RKO (cell line): ENCODE data around the gene GPR101.
"Not testable (repeated sequence)": the region's sequence is repeated elsewhere in the genome, so short reads cannot be mapped to it uniquely, and the experiment has no call there.

Experiments
- DNase-seq: peaks from one replicate; pipeline ENCODE4 v3.0.0-alpha.2; 2016; ENCODE audit warnings: low spot score

GPR101 gene

DNA sequence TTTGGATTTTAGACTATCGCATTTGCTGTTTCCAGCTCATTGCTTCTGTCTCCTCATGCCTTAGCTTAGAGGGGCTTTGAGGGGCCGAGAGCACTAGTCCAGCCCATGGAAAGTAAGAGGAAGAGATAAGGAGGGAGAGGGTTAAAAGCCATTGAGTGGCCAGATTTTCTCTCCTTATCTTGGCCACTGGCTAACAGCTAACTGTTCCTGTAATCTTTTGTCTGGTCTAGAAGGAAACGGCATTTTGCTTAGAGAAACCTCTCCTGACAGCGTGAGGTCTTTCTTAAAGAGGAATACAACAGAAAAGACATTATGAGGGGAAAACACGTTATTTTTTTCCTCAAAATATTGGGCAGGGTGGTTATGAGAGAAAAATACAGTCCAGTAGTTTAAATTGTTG, 7.9 kb downstream of the GPR101 start:
- DNase-seq: no peak

DNA sequence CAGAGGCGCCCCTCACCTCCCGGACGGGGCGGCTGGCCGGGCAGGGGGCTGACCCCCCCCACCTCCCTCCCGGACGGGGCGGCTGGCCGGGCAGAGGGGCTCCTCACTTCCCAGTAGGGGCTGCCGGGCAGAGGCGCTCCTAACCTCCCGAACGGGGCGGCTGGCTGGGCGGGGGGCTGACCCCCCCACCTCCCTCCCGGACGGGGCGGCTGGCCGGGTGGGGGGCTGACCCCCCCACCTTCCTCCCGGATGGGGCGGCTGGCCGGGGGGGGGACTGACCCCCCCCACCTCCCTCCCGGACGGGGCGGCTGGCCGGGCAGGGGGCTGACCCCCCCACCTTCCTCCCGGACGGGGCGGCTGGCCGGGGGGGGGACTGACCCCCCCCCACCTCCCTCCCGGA, 33.6 kb downstream of the GPR101 start:
- DNase-seq: not testable (repeated sequence)

- DNase-seq: no peak
Observed at GRCh38 chrX:136999024-136999423, 34.8 kb downstream of the GPR101 start.
